GM18511 (cell line): Measurements from ENCODE around the gene PIN4.
A peak's percentile ranks its signal among the peaks of the same experiment; 100 is the strongest.
"Not testable (repeated sequence)": the region's sequence is repeated elsewhere in the genome, so short reads cannot be mapped to it uniquely, and the experiment has no call there.

ENCODE experiments used
- ATAC-seq: cut with Tn5 transposase; IDR thresholded peaks from one replicate; pipeline ENCODE4 v1.9.1; 2021; ENCODE audit warnings: mild to moderate bottlenecking, moderate library complexity; ENCODE audit not compliant: unreplicated experiment

PIN4 gene

DNA sequence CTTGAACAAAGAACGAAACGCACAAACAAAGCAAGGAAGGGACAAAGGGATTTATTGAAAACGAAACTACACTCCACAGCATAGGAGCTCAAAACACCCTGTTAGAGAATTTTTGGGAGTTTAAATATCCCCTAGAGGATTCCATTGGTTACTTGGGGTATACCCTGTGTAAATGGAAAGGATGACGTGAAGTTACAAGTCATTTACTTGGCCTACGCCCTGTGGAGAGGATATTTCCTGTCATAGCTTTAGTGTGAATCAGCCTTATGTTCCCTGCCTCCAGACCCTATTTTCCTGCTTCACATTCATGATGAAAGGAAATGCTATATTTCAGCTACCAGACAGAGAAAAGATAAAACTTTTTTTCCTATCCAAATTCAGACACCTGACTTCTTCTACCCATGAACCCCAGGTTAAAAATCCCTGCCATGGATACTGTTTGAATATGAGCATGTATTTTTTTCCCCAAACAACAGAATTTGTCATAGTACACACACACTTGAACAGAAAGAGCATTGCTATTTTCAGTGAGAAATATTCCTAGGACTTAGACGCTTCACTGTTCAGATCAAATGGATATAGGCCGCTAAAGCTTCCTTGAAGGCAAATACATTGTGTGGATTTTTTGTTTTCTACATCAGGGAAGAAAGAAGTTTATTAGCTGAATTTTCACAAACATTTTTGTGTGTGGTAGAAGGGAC lies 20.4 kb downstream of the PIN4 start:
- ATAC-seq = no peak

DNA sequence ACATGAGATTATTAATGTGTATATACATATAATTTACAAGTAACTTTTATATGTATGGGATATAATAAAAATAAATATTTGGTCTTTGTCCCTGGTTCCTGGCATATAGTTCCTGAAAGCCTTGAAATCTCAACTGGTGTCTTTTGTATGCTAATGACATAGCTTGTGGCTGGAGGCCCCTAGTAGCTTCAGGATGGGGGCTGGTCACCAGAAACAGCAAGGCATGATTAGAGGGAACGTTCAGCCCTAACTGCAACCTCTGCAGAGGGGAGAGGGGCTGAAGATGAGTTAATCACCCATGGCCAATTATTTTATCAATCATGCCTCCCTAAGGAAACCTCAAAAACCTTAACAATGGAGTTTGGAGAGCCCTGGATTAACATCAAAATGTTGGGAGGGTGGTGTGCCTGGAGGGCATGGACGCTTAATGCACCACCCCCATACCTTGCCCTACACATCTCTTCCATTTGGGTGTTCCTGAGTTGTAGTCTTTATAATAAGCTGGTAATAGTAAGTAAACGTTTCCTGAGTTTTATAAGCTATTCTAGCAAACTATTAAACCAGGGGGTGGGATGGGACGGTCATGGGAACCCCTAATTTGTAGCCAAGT lies 21.3 kb downstream of the PIN4 start:
- ATAC-seq = no peak

DNA sequence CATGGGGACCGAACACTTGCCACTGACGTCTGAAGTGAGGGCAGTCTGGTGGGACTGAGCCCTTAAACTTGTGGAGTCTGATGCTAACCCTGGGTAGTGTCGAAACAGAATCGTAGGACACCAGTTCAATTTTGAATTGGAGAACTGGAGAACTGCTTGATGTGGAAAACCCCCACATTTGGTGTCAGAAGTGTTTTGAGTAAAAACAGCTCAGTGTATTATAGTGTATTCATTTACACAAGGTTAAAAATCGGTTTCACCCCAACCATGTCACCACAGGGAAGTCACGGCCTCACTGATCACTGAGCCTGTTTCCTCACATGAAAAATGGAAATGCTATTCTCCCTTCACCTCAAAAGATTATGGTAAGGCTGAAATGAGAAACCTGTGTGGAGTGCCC lies 21.9 kb downstream of the PIN4 start:
- peak; percentile 71 for ATAC-seq

DNA sequence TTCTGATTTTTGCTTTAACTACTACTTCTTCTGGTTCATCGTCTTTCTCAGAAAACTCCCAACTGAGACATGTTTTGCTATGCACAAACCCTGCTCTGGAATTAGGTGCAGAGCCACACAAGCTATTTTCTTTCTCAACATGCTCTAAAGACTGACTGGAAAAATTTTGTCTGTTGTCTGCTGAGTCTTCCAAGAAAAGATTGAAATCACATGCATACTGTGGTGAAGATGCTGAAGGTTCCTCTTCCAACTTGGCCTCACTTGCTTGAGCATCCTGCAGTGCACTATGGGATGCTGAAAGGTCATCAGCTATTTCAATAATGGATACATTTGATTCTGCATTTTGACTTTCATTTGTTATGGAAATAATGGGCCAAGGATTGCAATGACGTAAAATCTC lies 24.1 kb downstream of the PIN4 start:
- ATAC-seq = no peak

DNA sequence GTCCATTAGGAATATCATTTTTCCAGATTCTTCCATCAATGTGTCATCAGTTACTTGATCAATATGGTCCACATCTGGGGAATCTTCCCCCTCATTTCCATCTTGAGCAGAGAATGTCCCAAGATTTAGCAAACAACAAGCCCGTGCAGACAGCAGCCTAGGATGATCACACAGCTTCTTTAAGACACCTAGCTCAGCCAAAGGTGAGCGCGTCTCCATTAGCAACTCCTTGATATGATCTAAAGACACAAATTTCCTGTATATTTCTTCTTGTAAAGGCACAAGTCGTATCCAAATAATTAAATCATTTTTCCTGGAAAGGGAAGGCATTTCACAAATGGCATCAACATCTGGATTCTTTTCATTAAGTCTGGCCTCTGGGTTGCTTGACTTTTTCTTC lies 25.8 kb downstream of the PIN4 start:
- ATAC-seq = no peak

DNA sequence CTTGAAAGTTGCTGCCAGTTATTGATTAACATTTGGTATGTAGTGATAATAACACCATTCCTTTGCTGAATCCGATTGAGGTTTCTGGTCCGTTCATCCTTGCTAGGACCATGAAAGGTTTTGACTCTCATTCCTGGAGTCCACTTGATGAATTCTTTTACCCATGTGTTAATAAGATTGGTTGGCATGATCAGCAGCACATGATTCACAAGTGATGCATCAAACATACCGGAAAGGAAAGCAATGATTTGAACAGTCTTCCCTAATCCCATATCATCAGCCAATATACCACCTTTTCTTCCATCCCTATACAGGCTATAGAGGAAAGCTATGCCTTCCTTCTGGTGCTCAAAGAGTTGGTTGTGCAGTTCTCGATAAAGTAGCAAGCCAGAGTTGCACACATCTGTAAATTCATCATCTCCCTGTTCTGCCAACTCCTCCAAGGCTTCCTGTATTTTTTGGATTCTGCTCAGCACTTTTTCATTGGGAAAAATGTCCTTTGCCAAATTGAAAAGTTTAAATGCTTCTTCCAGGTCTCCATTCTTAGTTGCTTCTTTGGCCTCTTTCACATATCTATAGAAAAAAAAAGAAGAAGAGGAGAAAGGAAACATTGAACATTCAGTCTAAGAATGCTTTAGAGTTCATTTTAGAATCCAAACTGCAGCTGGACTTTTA lies 26.7 kb downstream of the PIN4 start:
- ATAC-seq = no peak

DNA sequence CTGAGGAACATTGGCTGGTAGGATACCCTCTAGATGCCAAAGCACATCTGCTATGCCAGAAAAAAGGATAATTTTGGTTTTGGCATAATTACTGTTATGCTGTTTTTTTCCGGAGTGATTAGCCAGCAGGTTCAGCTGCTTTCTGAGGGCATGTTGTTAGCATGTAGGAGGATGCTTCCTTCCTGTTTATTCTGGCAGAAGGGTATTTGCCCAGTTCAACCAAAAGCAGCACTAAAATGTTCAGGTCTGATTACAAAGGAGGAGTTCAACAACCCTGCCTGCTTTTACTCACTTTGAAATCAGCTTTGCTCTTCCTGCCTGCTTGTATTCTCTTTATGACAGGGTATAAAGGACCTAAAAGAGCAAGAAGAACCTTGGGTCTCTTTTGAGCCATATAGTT lies 35.4 kb downstream of the PIN4 start:
- ATAC-seq = no peak

DNA sequence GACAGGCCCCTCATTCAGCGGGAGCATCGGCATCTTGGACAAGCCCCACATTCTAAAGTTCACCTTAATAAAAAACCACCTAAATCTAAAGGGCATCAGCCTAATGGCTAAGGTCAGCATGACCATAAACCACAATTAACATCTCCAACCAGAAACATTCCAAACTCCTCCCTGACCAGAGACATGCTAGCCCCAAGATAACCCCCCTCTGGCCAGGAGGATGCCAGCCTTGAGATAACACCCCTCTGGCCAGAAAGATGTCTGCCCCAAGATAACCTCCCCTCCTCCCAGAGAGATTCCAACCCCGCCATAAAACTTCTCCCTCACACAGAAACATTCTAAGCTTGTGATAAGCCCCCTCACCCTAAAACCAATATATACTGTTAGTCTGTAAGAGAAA lies 38.8 kb downstream of the PIN4 start:
- ATAC-seq = not testable (repeated sequence)

DNA sequence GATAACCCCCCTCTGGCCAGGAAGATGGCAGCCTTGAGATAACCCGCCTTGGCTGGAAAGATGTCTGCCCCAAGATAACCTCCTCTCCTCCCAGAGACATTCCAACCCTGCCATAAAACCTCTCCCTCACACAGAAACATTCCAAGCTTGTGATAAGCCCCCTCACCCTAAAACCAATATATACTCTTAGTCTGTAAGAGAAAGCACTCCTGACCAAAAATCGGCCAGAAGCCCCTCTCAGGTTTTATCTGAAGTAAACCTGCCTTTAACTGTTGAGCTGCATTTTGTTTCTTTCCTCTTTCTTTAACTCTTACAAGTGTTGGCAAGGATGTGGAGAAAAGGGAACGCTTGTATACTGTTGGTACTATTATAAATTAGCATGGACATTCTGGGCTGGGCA lies 48.7 kb downstream of the PIN4 start:
- ATAC-seq = no peak

DNA sequence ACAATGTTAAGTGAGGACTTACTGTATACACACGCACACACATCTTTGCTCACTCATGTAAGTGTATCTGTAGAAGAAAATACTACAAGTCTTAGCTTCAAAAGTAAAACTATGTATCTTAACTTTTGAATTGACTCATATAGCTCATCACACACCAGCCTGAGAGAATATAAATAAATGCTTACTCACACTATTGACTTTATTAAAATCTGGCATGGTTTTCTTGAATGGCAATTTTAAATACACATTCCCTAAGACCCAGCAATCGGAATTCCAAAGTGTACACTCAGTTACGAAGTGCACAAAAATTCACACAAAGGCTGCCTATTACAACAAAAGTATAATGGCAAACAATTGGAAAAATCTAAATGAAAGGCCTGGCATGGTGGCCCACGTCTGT lies 55.3 kb downstream of the PIN4 start:
- no peak for ATAC-seq

DNA sequence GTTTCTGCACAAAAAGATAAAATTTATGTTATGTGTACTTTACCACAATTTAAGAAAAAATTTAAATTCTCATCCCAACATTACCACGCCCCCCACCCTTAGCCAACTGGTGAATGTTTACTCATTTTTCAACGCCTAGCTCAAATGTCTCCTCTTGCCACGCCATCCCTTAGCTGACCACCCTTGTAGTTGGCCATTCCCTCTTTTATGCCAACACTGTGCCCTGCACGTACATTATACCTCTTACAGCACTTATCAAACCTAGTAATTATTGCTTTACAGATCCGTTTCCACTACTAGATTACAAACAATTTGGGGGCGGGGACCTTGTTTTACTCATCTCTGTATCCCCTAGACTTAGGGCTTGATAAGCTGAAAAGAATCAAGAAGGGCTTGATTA lies 56.6 kb downstream of the PIN4 start:
- no peak for ATAC-seq

DNA sequence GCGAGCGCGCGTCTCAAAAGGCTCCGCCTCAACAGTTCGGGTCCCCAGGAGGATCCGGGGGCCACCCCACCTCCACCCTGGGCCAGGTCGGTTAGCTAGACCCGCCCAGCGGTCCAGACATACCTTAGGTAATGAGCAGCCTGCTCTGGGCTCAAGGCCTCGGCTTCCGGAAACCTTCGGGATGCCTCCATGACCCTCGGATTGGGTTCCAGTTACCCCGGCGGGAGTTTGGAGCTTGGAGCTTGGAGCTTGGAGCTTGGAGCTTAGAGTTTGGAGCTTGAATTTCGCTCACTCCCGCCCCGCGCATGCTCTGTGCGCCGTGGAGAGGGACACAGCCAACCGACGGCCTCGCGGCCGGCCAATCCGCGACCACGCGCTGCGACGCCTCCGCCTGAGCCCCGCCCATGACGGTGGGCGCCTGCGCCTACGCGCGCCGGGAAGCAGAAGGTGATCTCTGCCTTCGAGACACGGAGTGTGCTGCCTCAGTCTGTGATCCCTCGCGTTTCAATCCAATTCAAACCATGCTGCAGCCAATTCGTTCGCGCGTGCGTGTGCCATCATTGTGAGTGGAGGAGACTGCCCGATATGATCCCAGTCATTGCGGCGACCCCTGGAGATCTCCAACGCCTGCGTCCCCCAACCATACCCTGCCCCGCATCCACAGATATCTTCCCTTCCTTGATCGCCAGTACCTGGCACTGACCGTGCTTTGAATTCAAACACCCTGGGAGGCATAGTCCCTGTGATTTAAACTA lies 57.3 kb downstream of the PIN4 start, which contains the start of gene ERCC6L:
ERCC6L (minus strand) TSS at position 307 of the 755 bp plus-strand sequence; CDS start at position 191, 116 bp downstream.
- ATAC-seq = peak; percentile 98

DNA sequence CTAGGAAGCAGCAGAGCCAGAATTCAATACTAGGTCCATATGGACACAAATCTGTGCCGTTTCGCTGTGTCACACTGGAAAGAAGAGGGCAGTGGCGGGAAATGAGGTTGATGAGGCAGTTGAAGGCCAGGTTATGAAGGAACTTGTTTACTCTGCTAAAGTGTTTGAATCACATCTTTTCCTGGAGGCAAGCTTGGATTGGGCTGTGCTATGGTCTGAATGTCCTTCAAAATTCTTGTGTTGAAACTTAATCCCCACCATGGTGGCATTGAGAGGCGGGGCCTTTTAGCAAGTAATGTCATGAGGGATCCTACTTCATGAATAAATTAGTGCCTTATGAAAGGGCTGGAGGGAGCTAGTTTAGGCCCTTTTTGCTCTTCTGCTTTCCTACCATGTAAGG lies 59.4 kb downstream of the PIN4 start:
- no peak for ATAC-seq

DNA sequence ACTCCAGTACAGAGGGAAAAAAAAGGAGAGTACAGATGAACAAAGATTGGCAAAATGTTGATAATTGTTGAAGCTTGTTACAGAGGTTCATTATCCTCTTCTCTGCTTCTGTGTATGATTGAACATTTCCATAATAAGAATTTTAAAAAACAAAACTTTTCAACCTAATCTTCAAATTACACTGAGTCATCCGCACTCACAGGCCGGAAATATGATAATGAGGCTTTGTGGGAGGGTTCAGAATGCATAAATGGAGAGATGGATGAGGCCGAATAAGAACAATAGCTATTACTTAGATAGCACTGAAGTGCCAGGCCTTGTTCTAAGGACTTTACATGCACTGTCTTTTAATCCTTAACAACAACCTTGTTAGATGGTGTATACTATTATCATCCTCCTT lies 61.9 kb downstream of the PIN4 start:
- ATAC-seq = no peak

DNA sequence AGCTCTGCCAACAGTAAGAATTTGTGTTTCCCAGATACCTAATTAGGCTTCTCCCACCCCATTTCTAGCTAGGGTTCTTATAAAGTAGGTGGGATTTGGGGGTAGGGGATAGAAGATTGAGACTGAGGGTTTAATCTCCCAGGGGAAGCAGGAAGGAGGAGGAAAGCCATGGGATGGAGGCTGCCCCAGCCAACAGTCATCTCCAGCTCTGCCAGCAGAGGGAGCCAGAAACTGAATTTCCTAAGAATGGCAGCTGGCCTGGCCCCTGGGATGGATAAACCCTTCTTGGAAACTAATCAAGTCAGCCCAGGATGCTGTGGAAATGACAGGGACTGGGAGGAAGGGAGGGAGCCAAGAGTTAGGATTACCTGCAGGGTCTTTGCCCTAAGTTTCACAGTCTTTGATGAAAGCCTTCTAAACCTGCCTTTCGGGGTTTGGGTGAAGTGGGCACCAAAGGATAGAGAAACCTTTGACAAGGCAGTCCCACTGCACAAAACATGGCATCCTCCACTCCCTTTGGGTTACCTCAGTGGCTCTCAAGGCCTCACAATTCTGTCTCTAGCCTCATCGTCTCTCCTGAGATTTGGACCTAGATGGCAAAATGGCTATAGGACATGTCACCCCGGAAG lies 64.0 kb downstream of the PIN4 start:
- peak; percentile 78 for ATAC-seq

DNA sequence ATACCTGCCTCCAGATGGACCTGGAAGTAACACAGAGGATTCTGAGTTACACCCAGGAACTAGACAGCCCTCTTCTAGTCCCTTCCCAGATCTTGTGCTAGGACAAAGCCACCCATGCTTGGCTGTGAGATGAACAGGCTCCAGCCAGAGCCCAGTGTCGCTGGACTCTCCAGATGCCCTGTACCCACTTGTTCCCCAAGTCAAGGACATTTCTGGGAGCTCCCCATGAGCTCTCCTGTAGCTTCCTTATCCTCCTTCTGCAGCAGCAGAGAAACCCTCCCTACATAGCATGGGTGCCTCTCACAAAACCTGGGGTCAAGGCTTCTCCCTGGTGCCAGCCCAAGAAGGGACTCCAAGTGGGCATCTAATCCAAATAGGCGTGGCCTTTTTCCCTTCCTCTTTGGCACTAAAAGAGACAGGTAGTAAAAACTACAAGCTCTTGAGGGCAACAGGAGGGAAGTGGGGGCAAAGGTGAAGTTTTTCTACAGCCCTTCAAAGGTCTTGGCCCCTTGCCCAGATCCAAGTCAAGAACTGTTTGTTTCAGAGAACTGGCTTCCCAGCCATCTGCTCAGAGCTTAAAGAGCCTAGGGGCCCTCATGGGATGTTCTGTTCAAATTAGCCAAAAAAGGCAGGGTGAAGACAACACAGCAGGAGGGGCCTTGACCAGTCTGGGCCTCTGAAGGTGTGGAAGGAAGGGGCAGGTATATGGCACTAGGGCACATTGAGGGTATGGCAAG lies 65.8 kb downstream of the PIN4 start:
- ATAC-seq = no peak
